HFF-Myc (cell line): ENCODE measurements around the gene GPR176.

Experiments used
- DNase-seq: peaks from one replicate; pipeline ENCODE4 v3.0.0-alpha.2; 2011; ENCODE audit warnings: low read depth; ENCODE audit errors: extremely low read depth
- H3K4me3 ChIP-seq: replicated peaks from 2 replicates; pipeline ENCODE4 v1.5.1; 2011; ENCODE audit warnings: low read depth, mild to moderate bottlenecking, control low read depth, low read length
- TF ChIP-seq, protein P1 (sequence below): IDR thresholded peaks from 2 replicates; pipeline ENCODE4 v1.5.1; 2012; ENCODE audit warnings: mild to moderate bottlenecking, low read depth, low read length, control low read depth; ENCODE audit errors: missing control alignments

Gene GPR176

DNA sequence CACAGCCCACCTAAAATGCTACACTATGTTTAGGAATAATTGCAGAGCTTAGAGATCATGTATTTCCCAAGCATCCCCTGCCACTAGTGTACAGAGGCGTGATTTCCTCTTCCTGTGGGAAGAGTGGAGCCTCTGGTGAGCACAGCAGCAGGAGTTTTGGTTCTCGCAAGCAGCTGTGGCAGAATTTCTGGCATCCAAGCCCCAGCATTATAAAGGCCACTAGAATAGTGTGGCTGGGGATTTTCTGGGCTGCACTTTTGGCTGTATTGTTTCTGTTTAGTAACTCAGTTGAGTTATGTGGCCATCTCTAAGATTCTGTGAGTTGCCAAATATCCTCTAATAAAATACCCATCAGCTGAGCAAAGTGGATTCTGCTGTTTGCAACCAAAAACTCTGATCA lies 64.7 kb downstream of the GPR176 start:
- DNase-seq, result no peak
- TF ChIP-seq, protein P1, sequence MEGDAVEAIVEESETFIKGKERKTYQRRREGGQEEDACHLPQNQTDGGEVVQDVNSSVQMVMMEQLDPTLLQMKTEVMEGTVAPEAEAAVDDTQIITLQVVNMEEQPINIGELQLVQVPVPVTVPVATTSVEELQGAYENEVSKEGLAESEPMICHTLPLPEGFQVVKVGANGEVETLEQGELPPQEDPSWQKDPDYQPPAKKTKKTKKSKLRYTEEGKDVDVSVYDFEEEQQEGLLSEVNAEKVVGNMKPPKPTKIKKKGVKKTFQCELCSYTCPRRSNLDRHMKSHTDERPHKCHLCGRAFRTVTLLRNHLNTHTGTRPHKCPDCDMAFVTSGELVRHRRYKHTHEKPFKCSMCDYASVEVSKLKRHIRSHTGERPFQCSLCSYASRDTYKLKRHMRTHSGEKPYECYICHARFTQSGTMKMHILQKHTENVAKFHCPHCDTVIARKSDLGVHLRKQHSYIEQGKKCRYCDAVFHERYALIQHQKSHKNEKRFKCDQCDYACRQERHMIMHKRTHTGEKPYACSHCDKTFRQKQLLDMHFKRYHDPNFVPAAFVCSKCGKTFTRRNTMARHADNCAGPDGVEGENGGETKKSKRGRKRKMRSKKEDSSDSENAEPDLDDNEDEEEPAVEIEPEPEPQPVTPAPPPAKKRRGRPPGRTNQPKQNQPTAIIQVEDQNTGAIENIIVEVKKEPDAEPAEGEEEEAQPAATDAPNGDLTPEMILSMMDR, result no peak
- H3K4me3 ChIP-seq, result no peak overlapping the region

DNA sequence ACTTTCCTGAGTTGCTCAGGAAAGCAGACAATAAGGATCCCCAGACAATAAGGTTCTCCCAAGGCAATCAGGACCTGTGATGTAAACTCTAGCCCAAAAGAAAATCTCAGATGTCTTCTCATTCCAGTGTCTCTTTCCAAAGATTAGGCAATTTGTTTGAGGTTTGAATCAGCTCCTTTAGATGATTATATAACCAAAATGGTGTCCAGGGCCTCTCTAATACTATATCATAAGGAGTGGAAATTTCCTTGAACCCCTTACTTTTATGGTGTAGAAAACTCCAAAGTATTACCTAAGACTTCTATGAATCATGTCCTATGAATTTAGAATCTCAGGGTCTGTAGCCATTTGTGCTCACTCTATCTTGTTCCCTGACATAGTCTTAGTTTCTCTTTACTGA lies 65.9 kb downstream of the GPR176 start:
- DNase-seq, result no peak
- TF ChIP-seq, protein P1, result no peak
- H3K4me3 ChIP-seq, result no peak overlapping the region

DNA sequence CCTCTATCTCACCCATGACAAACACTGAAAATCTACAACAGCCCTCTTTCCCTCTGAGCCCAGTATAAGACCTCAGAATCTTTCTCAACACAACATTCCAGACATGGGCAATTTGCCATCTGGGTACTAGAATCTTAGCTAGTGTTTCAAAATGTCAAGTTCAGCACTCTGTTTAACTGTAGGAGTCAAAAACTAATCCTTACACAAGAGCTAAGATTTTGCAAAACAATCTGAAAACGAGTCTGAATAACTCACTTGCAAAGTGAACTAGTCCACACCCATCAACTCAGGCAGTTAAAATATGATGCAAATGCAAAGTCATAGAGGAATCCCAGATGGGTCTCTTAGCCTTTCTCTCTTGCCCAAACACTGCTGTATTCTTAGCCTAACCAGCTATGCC lies 67.8 kb downstream of the GPR176 start:
- DNase-seq, result no peak
- TF ChIP-seq, protein P1, result no peak

DNA sequence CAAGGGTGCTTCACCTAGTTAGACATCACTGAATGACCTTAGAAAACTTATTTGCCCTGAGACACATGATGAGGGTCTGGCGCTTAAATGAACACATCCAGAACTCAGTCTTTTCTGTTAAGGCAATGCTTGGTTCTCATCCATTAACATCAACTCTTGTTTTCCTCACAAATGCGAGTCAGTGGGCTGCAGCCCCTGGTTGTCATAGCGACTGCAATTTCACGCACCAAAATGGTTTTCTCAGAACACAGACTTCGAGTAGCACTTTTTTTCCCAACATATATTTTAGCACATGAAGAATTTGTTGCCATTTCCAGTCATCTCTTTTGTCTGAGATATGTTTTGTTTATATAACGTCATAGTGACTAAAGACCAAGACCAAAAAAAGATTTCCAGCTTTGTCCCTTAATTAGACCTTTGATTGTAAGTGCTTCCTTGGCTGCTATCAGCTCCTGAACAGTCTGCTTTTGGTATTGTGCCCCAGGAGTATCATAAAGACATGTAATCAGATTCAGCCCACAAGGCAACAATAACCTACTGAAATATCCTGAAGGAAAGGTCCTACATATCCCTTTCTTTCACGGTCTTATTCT lies 68.5 kb downstream of the GPR176 start:
- H3K4me3 ChIP-seq, result no peak overlapping the region
- TF ChIP-seq, protein P1, result no peak
- DNase-seq, result no peak

More for the DNA sequence above, 67.8 kb downstream of the GPR176 start:
- no peak overlapping the region for H3K4me3 ChIP-seq

DNA sequence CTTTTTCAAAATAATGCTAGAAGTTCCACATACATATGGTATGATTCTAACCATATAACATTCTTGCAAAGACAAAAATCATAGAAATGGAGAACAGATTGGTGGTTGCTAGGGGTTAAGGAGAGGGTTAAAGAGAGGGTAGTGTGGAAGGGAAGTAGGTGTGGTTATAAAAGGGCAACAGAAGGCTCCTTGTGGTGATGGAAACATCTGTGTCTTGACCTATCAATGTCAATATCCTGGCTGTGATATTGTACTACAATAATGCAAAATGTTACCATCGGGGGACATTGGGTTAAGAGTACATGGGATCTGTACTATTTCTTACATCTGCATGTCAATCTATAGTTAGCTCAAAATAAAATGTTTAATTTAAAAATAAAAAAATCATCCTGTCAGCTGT lies 69.6 kb downstream of the GPR176 start:
- TF ChIP-seq, protein P1, result no peak
- no peak for DNase-seq
- no peak overlapping the region for H3K4me3 ChIP-seq

DNA sequence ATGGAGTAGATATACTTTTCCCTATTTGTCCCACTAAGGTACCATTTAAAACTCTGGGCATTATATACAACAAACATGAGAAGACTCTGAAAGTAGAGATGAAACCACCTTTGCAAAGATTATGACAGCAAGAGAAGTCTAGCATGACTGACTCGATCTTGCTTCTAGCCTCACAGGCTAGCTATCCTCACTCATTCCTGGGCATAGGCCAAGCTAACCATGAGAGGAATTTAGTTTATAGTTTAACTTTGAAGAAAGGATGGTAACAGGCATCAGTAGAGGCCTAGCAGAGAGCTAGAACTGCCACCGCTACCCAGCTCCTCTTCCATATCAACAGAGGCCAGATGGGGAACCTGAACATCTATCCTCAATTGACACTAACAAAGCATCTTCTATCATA lies 74.0 kb downstream of the GPR176 start:
- no peak overlapping the region for H3K4me3 ChIP-seq
- DNase-seq, result no peak
- TF ChIP-seq, protein P1, result no peak

DNA sequence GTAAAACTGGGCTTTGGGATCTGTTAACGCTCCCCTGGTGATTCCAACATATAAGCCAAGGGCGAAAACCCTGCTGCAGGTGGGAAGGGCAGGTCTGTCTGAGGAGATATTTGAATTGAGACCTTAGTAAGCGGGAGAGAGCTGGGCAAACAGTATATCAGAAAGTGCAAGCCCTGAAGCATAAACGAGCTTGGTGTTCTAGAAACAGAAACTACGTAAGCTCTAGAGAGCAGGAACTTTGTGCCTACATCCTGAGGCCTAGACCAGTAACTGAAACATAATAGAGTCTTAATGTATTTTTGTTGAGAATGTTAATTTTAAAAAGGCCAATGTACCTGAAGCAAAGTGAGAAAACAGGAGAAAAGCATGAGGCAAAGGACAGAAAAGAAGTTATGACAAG lies 74.5 kb downstream of the GPR176 start:
- DNase-seq, result no peak
- TF ChIP-seq, protein P1, result no peak

More for the DNA sequence above, 74.5 kb downstream of the GPR176 start:
- H3K4me3 ChIP-seq, result no peak overlapping the region
